ENCODE results near the gene LRP8. TPM values are rescaled to one million over a fixed set of nuclear protein-coding genes. Genes with fewer than 3 reads are reported as not detected.

LRP8 gene
- total RNA-seq, 6 experiments from 2014 or later = 0.21 to 1.2 (median 0.56) TPM

DNA sequence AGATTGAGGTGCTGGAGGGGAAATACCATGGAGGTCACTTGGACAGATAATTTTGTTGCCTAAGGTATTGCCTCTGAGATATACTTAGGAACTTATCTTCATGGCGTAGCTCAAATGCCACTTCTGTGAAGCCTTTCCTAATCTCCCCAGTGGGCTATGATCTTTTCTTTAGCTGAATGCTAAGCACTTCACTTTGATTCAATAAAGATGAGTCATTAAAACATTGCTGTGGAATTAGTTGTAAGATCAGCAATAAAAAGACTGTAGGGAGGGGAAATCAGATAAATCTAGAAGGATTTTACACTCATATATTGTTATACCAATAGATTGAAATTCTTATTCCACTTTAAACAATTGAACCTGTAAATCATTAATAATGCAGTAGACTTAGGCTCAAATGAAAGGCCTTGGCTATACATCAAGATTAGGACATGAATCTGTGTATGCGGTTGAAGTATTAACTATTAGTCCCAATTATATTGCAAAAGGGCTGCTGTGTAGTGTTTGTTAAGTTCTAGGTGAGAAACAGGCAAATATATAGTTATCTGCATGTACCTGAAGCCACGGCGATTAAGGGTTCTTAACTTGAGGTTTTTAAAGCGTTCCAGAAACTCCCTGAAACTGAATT is 70.3 kb downstream of the LRP8 start:
- DNase-seq (no peak), ATAC-seq (no peak)
- Histone ChIP-seq H3K36me3 (no peaks in the 10 kb centered on the region), H3K4me3 (no peak overlapping the region), H3K27me3 (no peaks in the 10 kb centered on the region), H3K27ac (no peak overlapping the region), H3K4me1 (no peaks in the 10 kb centered on the region), H3K9me3 (no peaks in the 10 kb centered on the region)
- TF ChIP-seq, protein P1, sequence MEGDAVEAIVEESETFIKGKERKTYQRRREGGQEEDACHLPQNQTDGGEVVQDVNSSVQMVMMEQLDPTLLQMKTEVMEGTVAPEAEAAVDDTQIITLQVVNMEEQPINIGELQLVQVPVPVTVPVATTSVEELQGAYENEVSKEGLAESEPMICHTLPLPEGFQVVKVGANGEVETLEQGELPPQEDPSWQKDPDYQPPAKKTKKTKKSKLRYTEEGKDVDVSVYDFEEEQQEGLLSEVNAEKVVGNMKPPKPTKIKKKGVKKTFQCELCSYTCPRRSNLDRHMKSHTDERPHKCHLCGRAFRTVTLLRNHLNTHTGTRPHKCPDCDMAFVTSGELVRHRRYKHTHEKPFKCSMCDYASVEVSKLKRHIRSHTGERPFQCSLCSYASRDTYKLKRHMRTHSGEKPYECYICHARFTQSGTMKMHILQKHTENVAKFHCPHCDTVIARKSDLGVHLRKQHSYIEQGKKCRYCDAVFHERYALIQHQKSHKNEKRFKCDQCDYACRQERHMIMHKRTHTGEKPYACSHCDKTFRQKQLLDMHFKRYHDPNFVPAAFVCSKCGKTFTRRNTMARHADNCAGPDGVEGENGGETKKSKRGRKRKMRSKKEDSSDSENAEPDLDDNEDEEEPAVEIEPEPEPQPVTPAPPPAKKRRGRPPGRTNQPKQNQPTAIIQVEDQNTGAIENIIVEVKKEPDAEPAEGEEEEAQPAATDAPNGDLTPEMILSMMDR (IDR thresholded peaks at IDR 0.05) = no peak
- TF ChIP-seq POLR2A (IDR thresholded peaks at IDR 0.05) = no peak
- WGBS (ENCODE audit: insufficient coverage, low coverage, low lambda C conversion rate, missing lambda C conversion rate) = 79% methylated on average over 5 of the region's 5 CpGs
- intact Hi-C loops (cut with DNase I) = no loop called here

DNA sequence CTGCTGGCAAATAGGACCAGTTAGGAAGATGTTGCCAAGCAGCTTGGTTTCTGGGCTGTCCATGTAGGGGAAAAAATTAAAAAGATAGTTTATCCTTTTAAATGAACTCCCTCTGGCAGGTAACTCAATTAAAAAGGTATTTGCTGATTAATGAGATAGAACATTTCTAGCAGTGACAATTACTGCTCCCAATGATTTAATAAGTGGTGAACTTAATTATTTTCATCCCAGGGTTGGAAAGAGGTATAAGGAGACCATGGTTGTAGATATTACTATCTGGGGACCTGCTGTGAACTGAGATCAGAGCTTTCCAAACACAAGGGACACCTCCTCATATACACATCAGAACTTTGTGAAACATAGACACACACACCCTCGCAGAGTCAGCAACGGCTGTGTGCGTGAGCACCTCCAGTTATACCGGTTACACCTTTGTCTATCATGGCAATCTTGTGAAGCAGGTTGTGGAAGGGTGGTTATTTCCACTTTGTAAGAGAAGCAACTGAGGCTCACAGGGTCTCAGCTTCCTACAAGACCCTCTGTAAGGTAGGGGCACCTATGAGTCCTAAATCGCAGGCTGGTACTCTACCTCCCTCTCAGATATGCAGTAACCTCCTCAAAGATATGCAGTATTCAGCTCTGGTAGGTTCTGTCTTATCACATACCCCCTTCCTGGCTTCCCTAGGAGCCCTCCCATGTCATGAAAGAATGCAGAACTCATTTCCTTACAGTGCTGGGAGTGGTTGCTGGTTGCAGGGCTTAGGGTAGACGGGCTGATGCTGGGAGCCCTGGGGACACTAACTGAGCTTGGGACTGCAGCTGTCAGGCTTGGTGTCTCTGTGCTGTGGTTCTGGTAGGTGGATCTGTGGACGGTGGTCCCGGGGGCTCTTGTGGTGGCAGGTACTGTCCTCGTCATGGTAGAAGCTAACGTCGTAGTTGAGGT is 71.1 kb downstream of the LRP8 start:
- Histone ChIP-seq H3K36me3 (no peaks in the 10 kb centered on the region), H3K4me1 (no peaks in the 10 kb centered on the region), H3K27me3 (no peaks in the 10 kb centered on the region), H3K27ac (no peak overlapping the region), H3K9me3 (no peaks in the 10 kb centered on the region), H3K4me3 (no peak overlapping the region)
- intact Hi-C loops (cut with DNase I) = no loop called here
- TF ChIP-seq, protein P1 (IDR thresholded peaks at IDR 0.05) = no peak
- no peak for TF ChIP-seq POLR2A (IDR thresholded peaks at IDR 0.05)
- no peak for DNase-seq
- WGBS (ENCODE audit: insufficient coverage, low coverage, low lambda C conversion rate, missing lambda C conversion rate) = 79% methylated on average over 5 of the region's 11 CpGs
- ATAC-seq = no peak

DNA sequence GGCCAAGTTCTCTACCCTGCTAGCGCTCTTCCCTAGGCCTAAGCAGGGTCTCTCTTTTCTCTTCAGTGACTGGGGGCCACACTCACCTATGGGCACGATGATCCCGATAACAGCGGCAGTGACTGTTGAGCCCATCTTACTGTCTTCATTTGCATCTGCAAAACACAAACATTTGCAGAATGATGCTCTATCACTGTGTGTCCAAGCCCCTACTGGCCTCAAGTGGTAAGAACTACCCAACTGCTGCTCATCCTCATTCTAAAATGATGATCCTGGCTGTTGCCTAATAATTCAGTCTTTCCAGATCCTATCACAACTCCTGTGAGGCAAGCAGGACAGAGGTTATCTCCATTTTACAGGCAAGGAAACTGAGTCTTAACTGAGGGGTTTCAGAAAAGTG is 72.8 kb downstream of the LRP8 start:
- TF ChIP-seq POLR2A (IDR thresholded peaks at IDR 0.05) = no peak
- TF ChIP-seq, protein P1 (IDR thresholded peaks at IDR 0.05) = no peak
- WGBS (ENCODE audit: insufficient coverage, low coverage, low lambda C conversion rate, missing lambda C conversion rate) = 100% methylated on average over 1 of the region's 4 CpGs
- no peak for ATAC-seq
- H3K4me3 ChIP-seq = no peak overlapping the region
- H3K27me3 ChIP-seq = no peaks in the 10 kb centered on the region
- H3K27ac ChIP-seq = no peak overlapping the region
- intact Hi-C loops (cut with DNase I) = no loop called here
- H3K36me3 ChIP-seq = no peaks in the 10 kb centered on the region
- H3K9me3 ChIP-seq = no peaks in the 10 kb centered on the region
- H3K4me1 ChIP-seq = no peaks in the 10 kb centered on the region
- no peak for DNase-seq

DNA sequence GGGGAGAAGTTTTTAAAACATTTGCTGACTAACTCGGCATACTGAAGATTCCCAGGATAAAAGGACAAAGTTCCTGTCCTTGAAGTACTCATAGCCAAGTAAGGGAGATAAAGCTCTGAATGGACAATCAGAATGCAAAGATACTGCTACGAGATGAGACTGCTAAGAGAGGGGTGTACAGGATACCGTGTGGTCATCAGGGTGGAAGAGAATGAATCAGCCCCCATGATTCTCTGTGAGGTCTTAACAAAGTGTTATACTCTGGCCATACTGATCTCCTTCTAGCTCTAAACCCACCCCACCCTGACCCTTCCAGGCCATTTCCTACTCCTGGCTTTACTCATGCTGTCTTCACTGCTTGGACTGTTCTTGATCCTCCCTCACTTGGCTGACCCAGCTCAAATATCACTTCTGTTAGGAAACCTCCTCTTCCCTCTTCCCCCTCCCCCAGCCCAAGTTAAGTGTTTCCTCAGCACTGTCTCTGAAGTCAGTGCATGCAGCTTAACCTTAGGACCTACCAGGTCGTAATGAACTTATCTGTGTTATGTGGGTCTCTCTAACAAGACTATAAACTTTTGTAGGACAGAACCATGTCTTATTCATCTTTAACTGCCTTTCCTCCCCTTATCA is 73.7 kb downstream of the LRP8 start:
- no peaks in the 10 kb centered on the region for H3K9me3 ChIP-seq
- WGBS (ENCODE audit: insufficient coverage, low coverage, low lambda C conversion rate, missing lambda C conversion rate) = 47% methylated on average over 4 of the region's 4 CpGs
- no peaks in the 10 kb centered on the region for H3K27me3 ChIP-seq
- no peaks in the 10 kb centered on the region for H3K4me1 ChIP-seq
- H3K4me3 ChIP-seq = no peak overlapping the region
- no peak overlapping the region for H3K27ac ChIP-seq
- ATAC-seq (no peak), DNase-seq (no peak)
- intact Hi-C loops (cut with DNase I) = no loop called here
- no peak for TF ChIP-seq POLR2A (IDR thresholded peaks at IDR 0.05)
- TF ChIP-seq, protein P1 (IDR thresholded peaks at IDR 0.05) = no peak
- no peaks in the 10 kb centered on the region for H3K36me3 ChIP-seq
